Tibial artery (tissue), 4 donors: Measurements from ENCODE around the gene AMIGO2.

Experiments used
- DNase-seq, 2 donors: peaks; one replicate each; pipeline ENCODE4 v3.0.0-alpha.2; 2019
- H3K27ac ChIP-seq, 2 donors: fragments of 200-600 bp; sonication (generic) in 1 of 2; 1 replicate in 1 of 2; 2 replicates in 1 of 2; pipeline ENCODE4 v1.5.1; 2018 to 2019; ENCODE audit warnings: mild to moderate bottlenecking in 1 of 2
- H3K27me3 ChIP-seq, 2 donors: fragments of 200-600 bp; sonication (generic) in 1 of 2; one replicate each; pipeline versions ENCODE4 v1.5.1 to v1.6.0; 2016 to 2019
- H3K36me3 ChIP-seq, 3 donors: fragments of 200-600 bp; sonication (generic) in 2 of 3; one replicate each; pipeline ENCODE4 v1.5.1; 2016 to 2019; ENCODE audit warnings: mild to moderate bottlenecking in 2 of 3
- H3K4me1 ChIP-seq, 4 donors: fragments of 200-600 bp; sonication (generic) in 2 of 4; 1 replicate in 3 of 4; 2 replicates in 1 of 4; pipeline ENCODE4 v1.5.1; 2016 to 2019
- H3K4me3 ChIP-seq, 2 donors: fragments of 200-600 bp; sonication (generic) in 1 of 2; 1 replicate in 1 of 2; 2 replicates in 1 of 2; pipeline ENCODE4 v1.5.1; 2018 to 2019; ENCODE audit warnings: mild to moderate bottlenecking in 2 of 2
- H3K9me3 ChIP-seq, 3 donors: fragments of 200-600 bp; sonication (generic) in 1 of 3; one replicate each; pipeline ENCODE4 v1.5.1; 2016 to 2019
- CTCF ChIP-seq, 2 experiments: fragments of 200-600 bp in 1 of 2; fragments of 450-650 bp in 1 of 2; IDR thresholded peaks; one replicate each; pipeline ENCODE4 v1.5.1; 2017 to 2019; ENCODE audit warnings: antibody characterized with exemption in 2 of 2, mild to moderate bottlenecking in 1 of 2, moderate library complexity in 1 of 2
- intact Hi-C: fragments of 100-400 bp; cut with DNase I; formaldehyde crosslinking; loops from one replicate; pipeline ENCODE4 v1.15.0; 2023; ENCODE audit warnings: low total_unique reads

The AMIGO2 gene

GRCh38 chr12:47079468-47079980 lies at the start of gene AMIGO2, which contains the start of gene PCED1B:
Gene AMIGO2, minus strand, starts transcription at chr12:47079959. Its CDS starts 957 bp downstream, at chr12:47079002.
Gene PCED1B, plus strand, starts transcription at chr12:47079621. Its CDS starts 155,443 bp downstream, at chr12:47235064.
- Histone ChIP-seq H3K27me3 (no peaks in the 10 kb centered on the region), H3K4me3 (peak within 1 kb of the TSS; percentile 70 to 84), H3K9me3 (no peaks in the 10 kb centered on the region), H3K36me3 (no peaks in the 10 kb centered on the region), H3K4me1 (peaks cover 0 to 63% (median 16%) of the 10 kb centered on the region in 4 donors), H3K27ac (peak within 1 kb of the TSS; percentile 97 to 98)
- intact Hi-C loops = no loop called here
- peak in 1 of 2 experiments; percentile 11 for TF ChIP-seq CTCF (IDR thresholded peaks at IDR 0.05)
- DNase-seq = peak; percentile 82 to 89

GRCh38 chr12:47126246-47126645 lies 46.5 kb upstream of the AMIGO2 start:
- Histone ChIP-seq H3K4me1 (peaks cover 0 to 25% (median 0%) of the 10 kb centered on the region in 4 donors), H3K27me3 (no peaks in the 10 kb centered on the region), H3K27ac (no peak overlapping the region), H3K9me3 (no peaks in the 10 kb centered on the region), H3K36me3 (peaks cover 0 to 9% (median 0%) of the 10 kb centered on the region in 3 donors), H3K4me3 (no peak overlapping the region)
- no peak for DNase-seq
- TF ChIP-seq CTCF (IDR thresholded peaks at IDR 0.05) = no peak
- intact Hi-C loops = no loop called here

- peak overlapping the region in 1 of 2 donors; percentile 19 for H3K27ac ChIP-seq
- peaks cover 0 to 9% (median 0%) of the 10 kb centered on the region in 3 donors for H3K36me3 ChIP-seq
- no peak for TF ChIP-seq CTCF (IDR thresholded peaks at IDR 0.05)
- H3K4me1 ChIP-seq = peaks cover 0 to 35% (median 0%) of the 10 kb centered on the region in 4 donors
- no peak for DNase-seq
- H3K27me3 ChIP-seq = no peaks in the 10 kb centered on the region
- H3K4me3 ChIP-seq = no peak overlapping the region
- intact Hi-C loops = no loop called here
- no peaks in the 10 kb centered on the region for H3K9me3 ChIP-seq
These were observed 44.7 kb upstream of the AMIGO2 start for GRCh38 chr12:47124451-47124850.

- DNase-seq = no peak
- Histone ChIP-seq H3K27ac (peak overlapping the region in 1 of 2 donors; percentile 19), H3K27me3 (no peaks in the 10 kb centered on the region), H3K9me3 (no peaks in the 10 kb centered on the region), H3K4me1 (peaks cover 0 to 35% (median 0%) of the 10 kb centered on the region in 4 donors), H3K4me3 (no peak overlapping the region), H3K36me3 (peaks cover 0 to 9% (median 0%) of the 10 kb centered on the region in 3 donors)
- intact Hi-C loops = no loop called here
- TF ChIP-seq CTCF (IDR thresholded peaks at IDR 0.05) = no peak
These were observed 44.0 kb upstream of the AMIGO2 start for GRCh38 chr12:47123730-47124129.

GRCh38 chr12:47122602-47123001 lies 42.8 kb upstream of the AMIGO2 start:
- Histone ChIP-seq H3K36me3 (peaks cover 0 to 9% (median 0%) of the 10 kb centered on the region in 3 donors), H3K4me1 (peaks cover 0 to 35% (median 0%) of the 10 kb centered on the region in 4 donors), H3K9me3 (no peaks in the 10 kb centered on the region), H3K27me3 (no peaks in the 10 kb centered on the region), H3K4me3 (no peak overlapping the region), H3K27ac (peak overlapping the region in 1 of 2 donors; percentile 19)
- intact Hi-C loops = no loop called here
- no peak for TF ChIP-seq CTCF (IDR thresholded peaks at IDR 0.05)
- DNase-seq = no peak
